ENCODE data around the gene MOCOS. TPM values are rescaled to one million over a fixed set of nuclear protein-coding genes. Genes with fewer than 3 reads are reported as not detected.

MOCOS gene
- total and polyA plus RNA-seq, 2 of the 13 experiments (the other 11 are each of a cell fraction or from before 2014, with no cell fraction given), result 7.7 to 15.4 TPM

GRCh38 chr18:36187193-36187825 is at the start of gene MOCOS (continued):
- TF ChIP-seq ZNF577 (CRISPR knock-in tag; IDR thresholded peaks at IDR 0.05; ENCODE audit: borderline replicate concordance, low read depth) (no peak), TFDP2 (CRISPR knock-in tag; IDR thresholded peaks at IDR 0.05) (peak; percentile 55), THAP9 (CRISPR knock-in tag; IDR thresholded peaks at IDR 0.05; ENCODE audit: borderline replicate concordance) (no peak), ZNF136 (CRISPR knock-in tag; IDR thresholded peaks at IDR 0.05; ENCODE audit: low read depth) (no peak), THAP11 (CRISPR knock-in tag; IDR thresholded peaks at IDR 0.05) (0 out of 2 replicates have a peak, but pooled peaks have one; percentile 13), ZNF891 (CRISPR knock-in tag; IDR thresholded peaks at IDR 0.05) (0 out of 2 replicates have a peak, but pooled peaks have one; percentile 5), NRL (CRISPR knock-in tag; IDR thresholded peaks at IDR 0.05; ENCODE audit: borderline replicate concordance) (no peak), TFDP1 (CRISPR knock-in tag; IDR thresholded peaks at IDR 0.05; ENCODE audit: borderline replicate concordance) (peak; percentile 49; the same call in 1 of the 2 replicates), ZNF44 (CRISPR knock-in tag; IDR thresholded peaks at IDR 0.05) (no peak), ZFY (CRISPR knock-in tag; IDR thresholded peaks at IDR 0.05) (peak; percentile 75), ADNP (CRISPR knock-in tag; IDR thresholded peaks at IDR 0.05) (no peak), ZNF800 (CRISPR knock-in tag; IDR thresholded peaks at IDR 0.05) (0 out of 2 replicates have a peak, but pooled peaks have one; percentile 37), THAP8 (CRISPR knock-in tag; IDR thresholded peaks at IDR 0.05; ENCODE audit: borderline replicate concordance) (no peak; the same call in 1 of the 2 replicates), ZNF670 (CRISPR knock-in tag; IDR thresholded peaks at IDR 0.05; ENCODE audit: borderline replicate concordance) (peak; percentile 46; the same call in 1 of the 2 replicates), SMAD9 (CRISPR knock-in tag; IDR thresholded peaks at IDR 0.05) (no peak), SRSF4 (IDR thresholded peaks at IDR 0.05; ENCODE audit: low read depth, low read length, poor library complexity, severe bottlenecking) (no peak), ZNF512B (CRISPR knock-in tag; IDR thresholded peaks at IDR 0.05; ENCODE audit: borderline replicate concordance) (no peak)
